Umbilical cord (tissue), 2 donors: ENCODE data around the gene ITGB1. TPM values are rescaled to one million over a fixed set of nuclear protein-coding genes. Genes with fewer than 3 reads are reported as not detected.

Experiments used
- DNase-seq: peaks from one replicate; pipeline ENCODE4 v3.0.0-alpha.2; 2015; ENCODE audit warnings: low spot score
- total RNA-seq: library from RNA; depleted of rRNA; stranded (reverse); fragments of >200 nt; gene quantifications from one replicate; pipeline ENCODE4 v1.2.3, GENCODE V29; 2014; ENCODE audit warnings: low replicate concordance; ENCODE audit not compliant: insufficient read depth

Gene ITGB1
- total RNA-seq, 1 donor from 2014 or later = 1,341 TPM

- no peak for DNase-seq
Measured at GRCh38 chr10:32955790-32956189, 2.2 kb downstream of the ITGB1 start.

DNA sequence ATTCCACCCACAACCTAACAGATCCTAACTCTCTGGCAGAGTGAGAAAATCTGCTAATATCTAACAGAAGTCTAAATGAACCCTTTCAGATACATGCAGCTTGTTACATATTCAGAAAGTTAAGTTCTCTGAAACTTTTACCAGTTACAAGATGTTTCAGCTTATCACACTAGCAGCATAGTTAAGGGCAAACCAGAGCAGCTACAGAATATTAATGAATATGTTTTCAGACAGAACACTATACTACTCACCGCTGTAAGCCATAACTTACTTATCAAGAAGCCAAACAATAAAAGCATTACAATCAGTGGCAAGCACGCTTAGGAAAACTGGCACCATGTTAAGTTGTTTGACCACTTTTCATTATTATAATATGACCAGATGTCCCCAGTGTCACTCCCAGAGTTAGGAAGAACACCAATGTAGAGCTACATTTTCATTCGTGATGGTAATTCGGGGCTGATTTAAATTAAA is 2.7 kb downstream of the ITGB1 start:
- no peak for DNase-seq

DNA sequence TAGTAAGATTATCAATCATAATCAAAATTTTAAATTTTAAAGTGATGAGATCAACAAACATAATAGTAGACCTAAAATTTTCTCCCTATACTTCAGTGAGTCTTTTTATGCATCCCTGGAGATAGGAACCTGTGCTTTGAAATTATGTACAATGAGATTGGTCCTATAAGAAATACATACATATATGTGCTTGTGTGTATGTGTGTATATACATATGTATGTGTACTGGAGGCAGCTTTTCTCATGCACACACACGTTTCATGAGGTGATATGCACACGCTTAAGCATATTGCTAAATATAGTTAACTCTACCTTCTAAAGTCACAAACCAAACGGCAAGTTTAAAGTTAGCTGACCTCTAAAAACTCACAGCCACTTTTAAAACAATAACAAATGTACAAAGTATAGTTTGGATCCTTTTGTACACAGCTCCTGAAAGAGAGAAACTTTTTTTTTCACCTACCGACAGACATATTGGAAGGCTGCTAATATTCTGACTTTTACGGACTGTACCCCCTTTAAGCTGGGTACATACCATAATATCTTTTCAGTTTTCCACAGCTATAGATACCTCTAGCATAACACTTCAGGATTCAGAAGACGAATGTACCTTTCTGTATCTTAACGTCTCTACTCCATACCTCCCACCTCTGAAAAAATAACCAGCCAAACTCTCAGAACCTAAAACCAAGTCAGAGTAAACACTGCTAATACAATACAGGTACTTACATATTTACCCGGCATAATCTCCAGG is 3.3 kb downstream of the ITGB1 start:
- no peak for DNase-seq

DNA sequence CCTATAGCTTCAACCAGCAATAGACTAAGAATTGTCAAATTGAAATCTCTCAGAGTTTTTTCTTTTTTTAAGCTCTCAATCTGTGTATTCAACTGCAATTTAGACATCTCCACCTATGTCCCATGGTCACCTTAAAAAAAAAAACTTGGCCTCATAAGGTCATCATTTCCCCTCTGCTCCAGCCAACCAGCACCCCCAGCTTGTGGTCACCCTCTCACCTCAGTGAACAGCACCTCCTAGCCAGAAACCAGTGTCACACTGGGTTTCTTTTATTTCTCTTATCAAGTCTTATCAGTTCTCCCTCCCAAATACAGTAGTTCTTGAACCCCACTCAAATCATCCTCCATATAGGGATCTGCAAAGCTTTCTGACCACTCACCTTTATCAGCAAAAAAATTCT is 4.0 kb downstream of the ITGB1 start:
- no peak for DNase-seq

DNA sequence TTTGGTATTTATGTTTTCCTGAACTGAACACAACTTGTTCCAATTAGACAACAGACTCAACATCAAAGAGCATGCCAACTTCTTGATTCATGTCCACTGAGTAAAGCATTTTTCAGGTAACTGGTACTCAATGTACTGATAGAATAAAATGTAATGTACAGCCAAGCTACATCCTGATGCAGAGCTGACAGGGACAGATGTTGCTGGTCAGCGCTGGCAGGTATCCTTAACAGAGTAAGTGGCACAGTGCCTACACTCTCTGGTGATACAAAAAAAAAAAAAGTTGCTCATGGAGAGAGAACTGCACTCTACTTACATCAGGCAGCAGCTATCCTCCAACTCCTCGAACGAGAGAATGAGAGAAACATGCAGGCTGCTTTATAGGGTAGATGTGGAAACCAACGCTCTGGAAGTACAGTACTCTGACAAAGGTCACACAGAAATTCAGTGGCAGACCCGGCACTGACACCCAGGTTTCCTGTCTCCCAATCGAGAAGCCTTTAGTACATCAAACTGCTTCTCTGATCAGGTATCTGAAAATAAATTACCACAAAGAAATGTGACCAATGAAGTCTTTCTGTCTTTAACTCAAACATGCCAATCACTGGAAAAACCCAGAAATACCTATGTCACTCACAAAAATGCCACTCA is 4.6 kb downstream of the ITGB1 start:
- no peak for DNase-seq

- DNase-seq = no peak
Measured at GRCh38 chr10:32952541-32953276, 5.3 kb downstream of the ITGB1 start.

DNA sequence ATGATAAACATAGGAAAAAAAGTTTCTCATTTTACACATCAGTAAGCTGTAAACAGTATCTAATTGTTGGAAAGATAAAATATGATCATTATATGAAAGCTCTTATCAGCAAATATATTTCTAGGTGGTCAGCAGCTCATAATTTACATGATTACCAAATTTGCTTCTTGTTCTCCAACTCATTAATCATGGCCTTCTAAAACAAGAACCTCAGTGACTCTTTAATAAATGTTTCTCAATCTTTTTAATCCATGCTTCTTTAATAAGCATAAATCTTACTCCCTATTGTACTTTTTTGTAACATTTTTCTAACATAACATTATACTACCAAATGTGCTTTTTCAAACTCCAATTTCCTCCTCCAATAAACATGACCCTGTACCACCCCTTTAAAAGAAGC is 5.9 kb downstream of the ITGB1 start:
- no peak for DNase-seq

- DNase-seq = no peak
Measured at GRCh38 chr10:32951111-32951510, 6.9 kb downstream of the ITGB1 start.

- DNase-seq = no peak
Measured at GRCh38 chr10:32950591-32951108, 7.4 kb downstream of the ITGB1 start.

- DNase-seq = no peak
Measured at GRCh38 chr10:32949221-32949678, 8.8 kb downstream of the ITGB1 start.

- no peak for DNase-seq
Measured at GRCh38 chr10:32948451-32948850, 9.6 kb downstream of the ITGB1 start.

DNA sequence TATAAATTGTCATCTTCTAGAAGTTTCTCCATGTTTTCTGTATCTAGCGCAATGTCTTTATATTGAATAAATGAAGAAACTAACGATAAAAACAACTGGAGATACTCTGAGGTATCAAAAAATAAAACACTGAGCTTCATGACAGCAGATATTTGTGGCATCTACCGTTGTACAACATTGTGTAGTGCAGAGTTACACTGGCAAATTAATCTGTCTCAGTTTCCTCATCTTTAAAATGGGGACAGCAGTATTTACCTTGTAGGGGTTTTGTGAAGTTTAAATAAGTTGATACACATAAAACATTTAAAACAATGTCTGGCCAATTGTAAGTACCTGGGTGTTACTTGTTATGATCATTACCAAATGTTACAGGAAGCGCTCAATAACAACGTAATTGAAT is 10.4 kb downstream of the ITGB1 start:
- no peak for DNase-seq

- no peak for DNase-seq
Measured at GRCh38 chr10:32946108-32946507, 11.9 kb downstream of the ITGB1 start.

GRCh38 chr10:32943854-32944661 is 14.0 kb downstream of the ITGB1 start:
- DNase-seq = no peak

GRCh38 chr10:32943395-32943794 is 14.6 kb downstream of the ITGB1 start:
- no peak for DNase-seq

DNA sequence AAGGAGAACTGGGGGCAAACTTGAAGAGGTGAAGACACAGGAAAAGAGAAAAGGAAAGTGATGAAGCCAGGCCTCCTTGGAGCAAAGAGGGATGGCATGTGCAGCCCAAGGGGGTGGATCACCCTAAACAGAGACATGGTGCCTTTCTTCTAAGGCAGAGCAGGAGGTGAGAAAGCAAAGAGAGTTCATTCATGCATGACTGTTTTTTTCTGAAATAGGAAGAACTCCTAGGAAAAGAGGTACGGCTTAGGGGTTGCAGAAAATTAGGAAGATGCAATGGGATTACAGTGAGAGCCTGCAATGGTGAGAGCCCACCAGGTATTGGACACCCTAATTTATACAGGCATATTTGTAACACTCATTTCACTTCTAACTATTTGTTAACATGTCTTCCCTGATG is 15.9 kb downstream of the ITGB1 start:
- DNase-seq = no peak

GRCh38 chr10:32941357-32941756 is 16.7 kb downstream of the ITGB1 start:
- peak; percentile 28 for DNase-seq

DNA sequence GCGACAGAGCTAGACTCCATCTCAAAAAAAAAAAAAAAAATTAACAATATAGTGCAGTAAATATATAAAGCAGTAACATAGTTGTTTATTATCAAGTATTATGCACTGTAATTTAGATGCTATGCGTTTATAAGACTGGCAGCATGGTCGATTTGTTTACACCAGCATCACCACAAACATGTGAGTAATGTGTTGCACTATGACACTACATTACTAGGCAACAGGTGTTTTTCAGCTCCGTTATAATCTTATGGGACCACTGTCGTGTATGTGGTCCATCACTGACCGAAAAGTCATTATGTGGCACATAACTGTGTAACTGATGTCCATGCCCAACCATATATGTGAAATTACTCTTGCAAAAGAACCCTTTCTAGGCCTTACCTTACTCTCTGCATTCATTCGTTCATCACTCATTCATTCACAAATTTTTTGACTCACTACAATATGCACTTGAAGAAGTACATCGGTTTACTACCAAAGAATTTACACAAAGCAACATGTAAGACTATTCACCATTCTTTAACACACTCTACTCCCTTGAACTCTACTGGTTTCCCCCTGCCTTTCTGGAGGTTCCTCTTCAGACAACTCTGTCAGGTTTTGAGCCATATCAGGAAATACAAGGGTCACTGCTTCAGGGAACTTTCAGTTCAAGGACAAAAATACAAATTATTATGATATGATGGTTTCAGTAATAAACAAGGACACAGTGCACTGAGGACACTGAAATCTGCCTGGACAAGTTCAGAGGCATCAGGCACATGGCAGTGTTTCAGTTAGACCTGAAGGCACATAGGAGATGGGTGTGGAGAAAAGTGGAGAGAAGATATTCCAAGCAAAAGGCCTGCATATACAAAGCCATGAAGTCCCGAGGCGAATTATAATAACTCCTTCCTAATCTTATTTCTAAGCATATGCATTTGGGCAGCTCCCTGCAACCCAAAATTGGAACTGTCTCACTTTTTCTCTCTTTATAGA is 17.4 kb downstream of the ITGB1 start:
- no peak for DNase-seq

GRCh38 chr10:32939296-32940111 is 18.5 kb downstream of the ITGB1 start:
- DNase-seq = no peak
